ENCODE data around the gene NME9. TPM values are rescaled to one million over a fixed set of nuclear protein-coding genes. Genes with fewer than 3 reads are reported as not detected.
"Not testable (repeated sequence)": the region's sequence is repeated elsewhere in the genome, so short reads cannot be mapped to it uniquely, and the experiment has no call there.

NME9 gene, protein sequence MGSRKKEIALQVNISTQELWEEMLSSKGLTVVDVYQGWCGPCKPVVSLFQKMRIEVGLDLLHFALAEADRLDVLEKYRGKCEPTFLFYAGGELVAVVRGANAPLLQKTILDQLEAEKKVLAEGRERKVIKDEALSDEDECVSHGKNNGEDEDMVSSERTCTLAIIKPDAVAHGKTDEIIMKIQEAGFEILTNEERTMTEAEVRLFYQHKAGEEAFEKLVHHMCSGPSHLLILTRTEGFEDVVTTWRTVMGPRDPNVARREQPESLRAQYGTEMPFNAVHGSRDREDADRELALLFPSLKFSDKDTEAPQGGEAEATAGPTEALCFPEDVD
- 1 to 10 TPM in 1 of 2 donors, not detected in 1; 3.2 TPM for total RNA-seq

DNA sequence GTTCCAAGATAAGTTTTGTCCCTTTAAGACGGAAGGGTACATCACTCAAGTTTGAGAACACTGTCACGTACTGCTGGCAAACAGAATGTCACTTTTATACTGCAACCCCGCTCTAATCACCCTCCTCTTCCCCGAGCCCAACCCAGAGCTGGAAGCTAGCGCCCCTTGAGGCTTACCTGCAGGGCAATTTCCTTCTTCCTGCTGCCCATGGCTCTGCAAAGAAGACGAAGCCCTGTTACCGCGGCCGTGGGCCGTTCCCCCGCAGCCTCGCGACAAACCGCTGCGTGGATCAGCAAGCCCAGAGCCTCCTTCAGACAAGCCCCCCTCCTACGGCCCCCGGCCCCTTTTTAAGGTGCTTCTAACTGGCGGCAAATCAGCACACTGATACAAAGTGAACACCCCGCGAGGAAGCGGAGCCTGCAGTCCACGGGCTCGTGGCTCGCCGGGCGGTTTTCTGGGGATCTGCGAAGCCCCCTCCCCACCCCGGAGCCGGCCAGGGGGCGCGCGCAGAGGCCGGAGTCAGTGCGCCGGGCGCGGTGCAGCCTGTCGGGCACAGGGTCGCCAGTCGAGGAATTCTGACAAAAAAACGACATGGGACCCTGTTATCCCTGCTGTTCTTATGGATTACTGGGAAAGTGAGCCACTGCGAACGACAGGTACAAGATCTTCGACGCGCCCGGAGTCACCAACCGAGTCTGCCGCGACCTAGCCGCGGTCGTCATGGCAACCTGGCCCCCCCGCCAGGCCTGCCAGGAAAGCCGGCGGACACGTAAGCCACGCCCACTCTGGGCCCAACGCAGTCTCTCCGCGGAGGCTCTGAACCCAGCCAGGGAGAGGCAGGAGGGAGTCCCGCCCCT lies at the start of gene NME9:
TSS of gene NME9 (minus strand) at position 725 of the 857 bp plus-strand sequence. CDS start at position 209, 516 bp downstream.
- intact Hi-C loops (cut with DNase I) = loop anchor here (5.0 kb wide), 1 partner anchor 142 kb away; the partner anchor contains the start of gene ARMC8
- H3K9me3 ChIP-seq = no peaks in the 10 kb centered on the region
- 1% methylated on average over 55 of the region's 62 CpGs for WGBS

DNA sequence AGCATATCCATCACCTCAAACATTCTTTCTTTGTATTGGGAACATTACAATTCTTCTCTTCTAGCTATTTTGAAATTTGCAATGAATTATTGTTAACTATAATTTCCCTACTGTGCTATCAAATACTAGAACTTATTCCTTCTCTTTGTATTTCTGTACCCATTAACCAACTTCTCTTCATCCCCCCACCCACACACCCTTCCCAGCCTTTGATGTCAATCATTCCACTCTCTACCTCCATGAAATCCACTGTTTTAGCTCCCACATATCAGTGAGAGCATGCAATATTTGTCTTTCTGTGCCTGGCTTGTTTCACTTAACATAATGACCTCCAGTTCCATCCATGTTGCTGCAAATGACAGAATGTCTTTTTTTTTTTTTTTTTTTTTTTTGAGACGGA lies 49.3 kb upstream of the NME9 start:
- Histone ChIP-seq H3K27me3 (replicated peaks; ENCODE audit: insufficient read depth) (no peaks in the 10 kb centered on the region), H3K9me3 (no peaks in the 10 kb centered on the region), H3K27ac (no peak overlapping the region), H3K4me1 (replicated peaks) (no peaks in the 10 kb centered on the region), H3K4me3 (no peak overlapping the region), H3K36me3 (no peaks in the 10 kb centered on the region)
- TF ChIP-seq, protein P1, sequence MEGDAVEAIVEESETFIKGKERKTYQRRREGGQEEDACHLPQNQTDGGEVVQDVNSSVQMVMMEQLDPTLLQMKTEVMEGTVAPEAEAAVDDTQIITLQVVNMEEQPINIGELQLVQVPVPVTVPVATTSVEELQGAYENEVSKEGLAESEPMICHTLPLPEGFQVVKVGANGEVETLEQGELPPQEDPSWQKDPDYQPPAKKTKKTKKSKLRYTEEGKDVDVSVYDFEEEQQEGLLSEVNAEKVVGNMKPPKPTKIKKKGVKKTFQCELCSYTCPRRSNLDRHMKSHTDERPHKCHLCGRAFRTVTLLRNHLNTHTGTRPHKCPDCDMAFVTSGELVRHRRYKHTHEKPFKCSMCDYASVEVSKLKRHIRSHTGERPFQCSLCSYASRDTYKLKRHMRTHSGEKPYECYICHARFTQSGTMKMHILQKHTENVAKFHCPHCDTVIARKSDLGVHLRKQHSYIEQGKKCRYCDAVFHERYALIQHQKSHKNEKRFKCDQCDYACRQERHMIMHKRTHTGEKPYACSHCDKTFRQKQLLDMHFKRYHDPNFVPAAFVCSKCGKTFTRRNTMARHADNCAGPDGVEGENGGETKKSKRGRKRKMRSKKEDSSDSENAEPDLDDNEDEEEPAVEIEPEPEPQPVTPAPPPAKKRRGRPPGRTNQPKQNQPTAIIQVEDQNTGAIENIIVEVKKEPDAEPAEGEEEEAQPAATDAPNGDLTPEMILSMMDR (IDR thresholded peaks at IDR 0.05) = no peak
- TF ChIP-seq POLR2AphosphoS5 (IDR thresholded peaks at IDR 0.05) = no peak
- no peak for TF ChIP-seq POLR2A (IDR thresholded peaks at IDR 0.05)
- intact Hi-C loops (cut with DNase I) = no loop called here
- DNase-seq (ENCODE audit: low spot score) = no peak
- WGBS = 73% methylated on average over 1 of the region's 1 CpG

More for the DNA sequence above, at the start of gene NME9:
- Histone ChIP-seq H3K36me3 (no peaks in the 10 kb centered on the region), H3K4me3 (peak within 1 kb of the TSS; percentile 45 to 56), H3K27me3 (replicated peaks; ENCODE audit: insufficient read depth) (no peaks in the 10 kb centered on the region), H3K27ac (peak within 1 kb of the TSS; percentile 64 to 78), H3K4me1 (replicated peaks) (no peaks in the 10 kb centered on the region)
- DNase-seq (ENCODE audit: low spot score) = peak; percentile 86
- peak; percentile 39 for TF ChIP-seq POLR2A (IDR thresholded peaks at IDR 0.05)
- TF ChIP-seq, protein P1 (IDR thresholded peaks at IDR 0.05) = peak in 3 of 4 experiments; percentile 42 to 57 (median 50)
- peak; percentile 65 for TF ChIP-seq POLR2AphosphoS5 (IDR thresholded peaks at IDR 0.05)

DNA sequence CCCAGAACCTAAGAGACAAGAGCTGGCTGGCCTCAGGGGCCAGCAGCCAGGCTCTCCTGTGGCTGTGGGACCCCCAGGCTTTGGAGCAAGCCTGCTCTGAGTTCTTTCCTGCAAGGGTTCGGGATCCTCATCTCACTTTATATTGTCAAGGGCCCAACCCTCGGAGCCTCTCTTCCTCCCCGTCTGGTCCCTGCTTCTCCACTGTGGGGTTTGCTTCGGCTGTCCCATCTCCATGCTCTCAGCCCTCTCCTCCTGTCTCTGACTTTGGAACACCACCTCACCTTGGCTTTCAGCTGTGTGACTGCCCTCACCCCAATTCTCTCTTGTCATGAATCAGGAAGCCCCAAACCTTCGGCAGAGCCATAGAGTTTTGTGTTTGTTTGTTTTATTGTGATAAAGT lies 48.7 kb upstream of the NME9 start:
- Histone ChIP-seq H3K27me3 (replicated peaks; ENCODE audit: insufficient read depth) (no peaks in the 10 kb centered on the region), H3K4me1 (replicated peaks) (no peaks in the 10 kb centered on the region), H3K36me3 (no peaks in the 10 kb centered on the region), H3K4me3 (no peak overlapping the region), H3K27ac (no peak overlapping the region), H3K9me3 (no peaks in the 10 kb centered on the region)
- 83% methylated on average over 5 of the region's 5 CpGs for WGBS
- DNase-seq (ENCODE audit: low spot score) = no peak
- TF ChIP-seq POLR2AphosphoS5 (IDR thresholded peaks at IDR 0.05) = no peak
- TF ChIP-seq, protein P1 (IDR thresholded peaks at IDR 0.05) = no peak
- no peak for TF ChIP-seq POLR2A (IDR thresholded peaks at IDR 0.05)
- intact Hi-C loops (cut with DNase I) = no loop called here

DNA sequence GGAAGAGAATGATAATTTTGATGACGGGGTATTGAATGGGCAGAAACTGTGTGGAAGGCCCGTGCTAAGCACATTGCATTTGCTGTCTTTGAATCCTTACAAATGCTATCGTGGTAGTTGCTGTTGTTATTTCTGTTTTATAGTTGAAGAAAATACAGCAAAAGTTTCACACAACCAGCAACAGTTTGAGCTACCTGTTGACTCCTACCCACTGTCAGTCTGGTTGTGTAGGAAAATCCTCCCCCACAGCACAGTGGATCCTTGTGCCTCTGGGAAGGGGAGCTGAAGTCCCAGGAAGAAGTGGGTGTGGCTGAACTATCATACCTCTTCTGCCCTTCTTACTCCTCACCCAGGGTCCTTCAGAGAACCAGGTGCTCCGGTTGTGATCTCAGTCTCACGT lies 48.2 kb upstream of the NME9 start:
- Histone ChIP-seq H3K4me3 (no peak overlapping the region), H3K9me3 (no peaks in the 10 kb centered on the region), H3K4me1 (replicated peaks) (no peaks in the 10 kb centered on the region), H3K27me3 (replicated peaks; ENCODE audit: insufficient read depth) (no peaks in the 10 kb centered on the region), H3K36me3 (no peaks in the 10 kb centered on the region), H3K27ac (no peak overlapping the region)
- WGBS = 67% methylated on average over 5 of the region's 5 CpGs
- DNase-seq (ENCODE audit: low spot score) = no peak
- intact Hi-C loops (cut with DNase I) = no loop called here
- TF ChIP-seq, protein P1 (IDR thresholded peaks at IDR 0.05) = no peak
- TF ChIP-seq POLR2A (IDR thresholded peaks at IDR 0.05) (no peak), POLR2AphosphoS5 (IDR thresholded peaks at IDR 0.05) (no peak)

DNA sequence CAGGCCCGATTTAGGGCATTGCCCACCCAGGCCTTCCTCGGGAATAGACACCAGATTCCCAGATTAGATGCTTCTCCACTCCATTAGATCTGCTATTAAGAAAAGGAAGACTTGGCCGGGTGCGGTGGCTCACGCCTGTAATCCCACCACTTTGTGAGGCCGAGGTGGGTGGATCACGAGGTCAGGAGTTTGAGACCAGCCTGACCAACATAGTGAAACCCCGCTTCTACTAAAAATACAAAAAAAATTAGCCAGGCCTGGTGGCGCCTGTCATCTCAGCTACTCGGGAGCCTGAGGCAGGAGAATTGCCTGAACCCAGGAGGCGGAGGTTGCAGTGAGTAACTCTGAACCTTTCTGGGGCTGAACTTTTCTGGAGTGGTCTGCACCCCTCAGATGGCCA lies 47.6 kb upstream of the NME9 start:
- DNase-seq (ENCODE audit: low spot score); H3K9me3 ChIP-seq; H3K36me3 ChIP-seq; H3K4me3 ChIP-seq; intact Hi-C loops (cut with DNase I); H3K27me3 ChIP-seq (replicated peaks; ENCODE audit: insufficient read depth); H3K27ac ChIP-seq; H3K4me1 ChIP-seq (replicated peaks): not testable (repeated sequence)
- 95% methylated on average over 11 of the region's 11 CpGs for WGBS
